GM23338 (cell line): ENCODE results near the gene ADD3. TPM values are rescaled to one million over a fixed set of nuclear protein-coding genes. Genes with fewer than 3 reads are reported as not detected.

Experiments
- ATAC-seq: fragments of 200-7000 bp; cut with Tn5 transposase; 3 replicates; pipeline ENCODE4 v1.9.1; 2020
- DNase-seq: peaks from one replicate; pipeline ENCODE4 v3.0.0-alpha.2; 2015; ENCODE audit warnings: low spot score
- H2AFZ ChIP-seq: fragments of 200-600 bp; sonication (generic); 2 replicates; pipeline ENCODE4 v1.8.0; 2016; ENCODE audit warnings: antibody characterized with exemption, mild to moderate bottlenecking, moderate library complexity
- H3F3A ChIP-seq: fragments of 200-600 bp; sonication (generic); replicated peaks from 2 replicates; pipeline ENCODE4 v1.8.0; 2017; ENCODE audit warnings: antibody characterized with exemption, mixed run types, low read depth
- H3K27ac ChIP-seq: fragments of 200-600 bp; sonication (generic); 2 replicates; pipeline ENCODE4 v1.6.1; 2016; ENCODE audit warnings: low read depth
- H3K27me3 ChIP-seq: fragments of 200-600 bp; sonication (generic); 2 replicates; pipeline ENCODE4 v1.8.0; 2016; ENCODE audit warnings: mild to moderate bottlenecking, mixed run types, moderate library complexity; ENCODE audit not compliant: insufficient read depth
- H3K36me3 ChIP-seq: fragments of 200-600 bp; sonication (generic); 2 replicates; pipeline ENCODE4 v1.8.0; 2016; ENCODE audit warnings: mild to moderate bottlenecking; ENCODE audit not compliant: insufficient read depth
- H3K4me1 ChIP-seq: fragments of 200-600 bp; sonication (generic); 2 replicates; pipeline ENCODE4 v1.8.0; 2016; ENCODE audit warnings: mild to moderate bottlenecking, moderate library complexity; ENCODE audit not compliant: insufficient read depth
- H3K4me2 ChIP-seq: fragments of 200-600 bp; sonication (generic); 2 replicates; pipeline ENCODE4 v1.7.1; 2017; ENCODE audit warnings: mixed run types
- H3K4me3 ChIP-seq: fragments of 200-600 bp; sonication (generic); 2 replicates; pipeline ENCODE4 v1.6.1; 2016; ENCODE audit warnings: mixed run types
- H3K79me2 ChIP-seq: fragments of 200-600 bp; sonication (generic); replicated peaks from 2 replicates; pipeline ENCODE4 v1.8.0; 2017; ENCODE audit warnings: mild to moderate bottlenecking; ENCODE audit not compliant: insufficient read depth
- H3K9me2 ChIP-seq: fragments of 200-600 bp; sonication (generic); 2 replicates; pipeline ENCODE4 v1.8.0; 2017; ENCODE audit not compliant: insufficient read depth
- H4K20me1 ChIP-seq: fragments of 200-600 bp; sonication (generic); replicated peaks from 2 replicates; pipeline ENCODE4 v1.8.0; 2017; ENCODE audit warnings: mild to moderate bottlenecking; ENCODE audit not compliant: insufficient read depth
- H3K27ac Mint-ChIP-seq: 2 replicates; pipeline ENCODE4 v1.8.0; 2020; ENCODE audit warnings: inconsistent platforms, mild to moderate bottlenecking, moderate library complexity, mixed read lengths
- H3K27me3 Mint-ChIP-seq: 3 replicates; pipeline ENCODE4 v1.8.0; 2022; ENCODE audit warnings: low read depth, mild to moderate bottlenecking, moderate library complexity, mixed read lengths, inconsistent platforms; ENCODE audit not compliant: insufficient read depth, poor library complexity
- H3K36me3 Mint-ChIP-seq: 3 replicates; pipeline ENCODE4 v1.8.0; 2021; ENCODE audit warnings: low read depth, mild to moderate bottlenecking, inconsistent platforms, moderate library complexity, mixed read lengths
- H3K4me1 Mint-ChIP-seq: 3 replicates; pipeline ENCODE4 v1.8.0; 2020; ENCODE audit warnings: mild to moderate bottlenecking, inconsistent platforms, mixed read lengths
- H3K4me3 Mint-ChIP-seq: 3 replicates; pipeline ENCODE4 v1.8.0; 2021; ENCODE audit warnings: moderate library complexity, mild to moderate bottlenecking, inconsistent platforms, mixed read lengths
- H3K9me3 Mint-ChIP-seq: 3 replicates; pipeline ENCODE4 v1.8.0; 2020; ENCODE audit warnings: moderate library complexity, mild to moderate bottlenecking, inconsistent platforms, mixed read lengths
- CREB1 ChIP-seq: fragments of 250-450 bp; sonication (Bioruptor Pico); IDR thresholded peaks from 2 replicates; pipeline ENCODE4 v1.5.0; 2020; ENCODE audit warnings: low read depth, mild to moderate bottlenecking, moderate library complexity
- EZH2 ChIP-seq: fragments of 200-600 bp; sonication (generic); IDR thresholded peaks from one replicate; pipeline ENCODE4 v1.8.0; 2017; ENCODE audit warnings: antibody characterized with exemption, mild to moderate bottlenecking, low read depth; ENCODE audit not compliant: unreplicated experiment
- EZH2phosphoT487 ChIP-seq: fragments of 200-600 bp; sonication (generic); IDR thresholded peaks from one replicate; pipeline ENCODE4 v1.8.1; 2018; ENCODE audit warnings: antibody characterized with exemption; ENCODE audit not compliant: unreplicated experiment
- NANOG ChIP-seq: IDR thresholded peaks from 2 replicates; pipeline ENCODE4 v1.6.1; 2016; ENCODE audit warnings: antibody characterized with exemption, borderline replicate concordance
- POLR2AphosphoS5 ChIP-seq: IDR thresholded peaks from 2 replicates; pipeline ENCODE4 v1.6.1; 2016; ENCODE audit warnings: antibody characterized with exemption, low read depth
- STAT1 ChIP-seq: IDR thresholded peaks from one replicate; pipeline ENCODE4 v1.6.1; 2016; ENCODE audit warnings: antibody characterized with exemption; ENCODE audit not compliant: unreplicated experiment
- ZNF114 ChIP-seq: fragments of 250-450 bp; sonication (Bioruptor Pico); IDR thresholded peaks from 2 replicates; pipeline ENCODE4 v1.5.0; 2020; ENCODE audit warnings: mild to moderate bottlenecking, moderate library complexity
- ZNF331 ChIP-seq: fragments of 250-450 bp; sonication (Bioruptor Pico); IDR thresholded peaks from 2 replicates; pipeline ENCODE4 v1.5.0; 2020; ENCODE audit warnings: low read depth, mild to moderate bottlenecking, moderate library complexity
- polyA plus RNA-seq: library from polyadenylated mRNA; unstranded; fragments of >200 nt; fragmentation: Nextera tagmentation; extraction: Ambion mirVana; gene quantifications from 2 replicates; pipeline ENCODE4 v1.2.1, GENCODE V29; 2016
- total RNA-seq: library from RNA; depleted of rRNA; stranded (reverse); fragments of >200 nt; shearing (Covaris generic); gene quantifications from 2 replicates; pipeline ENCODE4 v1.2.3, GENCODE V29; 2014
- TF ChIP-seq, protein P1 (sequence below): fragments of 250-450 bp; sonication (Bioruptor Pico); IDR thresholded peaks from 2 replicates; pipeline ENCODE4 v1.5.0; 2020; ENCODE audit warnings: mild to moderate bottlenecking, moderate library complexity
- TF ChIP-seq, protein P2 (sequence below): IDR thresholded peaks from 2 replicates; pipeline ENCODE4 v1.6.1; 2016; ENCODE audit warnings: antibody characterized with exemption
- TF ChIP-seq, protein P3 (sequence below), 2 experiments: fragments of 200-600 bp in 1 of 2; sonication (generic) in 1 of 2; conservative IDR thresholded peaks; 2 replicates each; pipeline versions ENCODE4 v1.5.1 to v1.6.1; 2016 to 2017; ENCODE audit warnings: antibody characterized with exemption in 2 of 2, low read depth in 2 of 2, mild to moderate bottlenecking in 2 of 2, moderate library complexity in 1 of 2

ADD3 gene
- total and polyA plus RNA-seq, 2 experiments from 2014 or later: 68.5 to 767 TPM

DNA sequence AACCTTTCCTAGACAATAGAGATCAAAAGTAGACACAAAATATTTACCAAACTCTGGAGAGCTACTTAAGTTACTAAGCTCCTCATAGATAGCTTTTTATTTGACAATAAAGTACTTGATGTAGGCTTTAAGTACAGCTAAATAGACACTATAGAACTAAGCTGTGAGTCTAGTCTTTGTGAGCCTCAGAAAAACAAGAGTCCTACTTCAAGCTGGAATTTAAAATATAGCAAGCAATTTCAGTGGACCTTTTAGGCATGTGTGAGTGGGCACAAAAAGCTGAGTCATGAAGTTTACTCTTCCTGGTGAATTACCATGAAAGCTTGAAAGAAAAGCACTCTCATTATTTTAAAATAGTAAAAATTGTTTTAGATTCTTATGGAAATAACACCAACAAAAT is 76.1 kb downstream of the ADD3 start:
- Histone ChIP-seq H3K9me2 (no peaks in the 10 kb centered on the region), H3F3A (no peaks in the 10 kb centered on the region), H4K20me1 (peaks cover 6% of the 10 kb centered on the region; the same call in 1 of the 2 replicates), H3K27ac (peak overlapping the region; percentile 59; the same call in 1 of the 2 replicates), H3K4me2 (peak overlapping the region; percentile 13; the same call in 1 of the 2 replicates), H3K4me1 (peaks cover 41% of the 10 kb centered on the region), H2AFZ (no peak overlapping the region), H3K4me3 (no peak overlapping the region), H3K79me2 (peaks cover 62% of the 10 kb centered on the region; the same call in 1 of the 2 replicates), H3K27me3 (no peaks in the 10 kb centered on the region), H3K36me3 (no peaks in the 10 kb centered on the region)
- H3K27ac Mint-ChIP-seq: peak overlapping the region; percentile 83
- TF ChIP-seq EZH2 (no peak), STAT1 (no peak), NANOG (no peak), POLR2AphosphoS5 (no peak), CREB1 (no peak), ZNF114 (CRISPR knock-in tag) (no peak), EZH2phosphoT487 (no peak), ZNF331 (no peak)
- TF ChIP-seq, protein P1, sequence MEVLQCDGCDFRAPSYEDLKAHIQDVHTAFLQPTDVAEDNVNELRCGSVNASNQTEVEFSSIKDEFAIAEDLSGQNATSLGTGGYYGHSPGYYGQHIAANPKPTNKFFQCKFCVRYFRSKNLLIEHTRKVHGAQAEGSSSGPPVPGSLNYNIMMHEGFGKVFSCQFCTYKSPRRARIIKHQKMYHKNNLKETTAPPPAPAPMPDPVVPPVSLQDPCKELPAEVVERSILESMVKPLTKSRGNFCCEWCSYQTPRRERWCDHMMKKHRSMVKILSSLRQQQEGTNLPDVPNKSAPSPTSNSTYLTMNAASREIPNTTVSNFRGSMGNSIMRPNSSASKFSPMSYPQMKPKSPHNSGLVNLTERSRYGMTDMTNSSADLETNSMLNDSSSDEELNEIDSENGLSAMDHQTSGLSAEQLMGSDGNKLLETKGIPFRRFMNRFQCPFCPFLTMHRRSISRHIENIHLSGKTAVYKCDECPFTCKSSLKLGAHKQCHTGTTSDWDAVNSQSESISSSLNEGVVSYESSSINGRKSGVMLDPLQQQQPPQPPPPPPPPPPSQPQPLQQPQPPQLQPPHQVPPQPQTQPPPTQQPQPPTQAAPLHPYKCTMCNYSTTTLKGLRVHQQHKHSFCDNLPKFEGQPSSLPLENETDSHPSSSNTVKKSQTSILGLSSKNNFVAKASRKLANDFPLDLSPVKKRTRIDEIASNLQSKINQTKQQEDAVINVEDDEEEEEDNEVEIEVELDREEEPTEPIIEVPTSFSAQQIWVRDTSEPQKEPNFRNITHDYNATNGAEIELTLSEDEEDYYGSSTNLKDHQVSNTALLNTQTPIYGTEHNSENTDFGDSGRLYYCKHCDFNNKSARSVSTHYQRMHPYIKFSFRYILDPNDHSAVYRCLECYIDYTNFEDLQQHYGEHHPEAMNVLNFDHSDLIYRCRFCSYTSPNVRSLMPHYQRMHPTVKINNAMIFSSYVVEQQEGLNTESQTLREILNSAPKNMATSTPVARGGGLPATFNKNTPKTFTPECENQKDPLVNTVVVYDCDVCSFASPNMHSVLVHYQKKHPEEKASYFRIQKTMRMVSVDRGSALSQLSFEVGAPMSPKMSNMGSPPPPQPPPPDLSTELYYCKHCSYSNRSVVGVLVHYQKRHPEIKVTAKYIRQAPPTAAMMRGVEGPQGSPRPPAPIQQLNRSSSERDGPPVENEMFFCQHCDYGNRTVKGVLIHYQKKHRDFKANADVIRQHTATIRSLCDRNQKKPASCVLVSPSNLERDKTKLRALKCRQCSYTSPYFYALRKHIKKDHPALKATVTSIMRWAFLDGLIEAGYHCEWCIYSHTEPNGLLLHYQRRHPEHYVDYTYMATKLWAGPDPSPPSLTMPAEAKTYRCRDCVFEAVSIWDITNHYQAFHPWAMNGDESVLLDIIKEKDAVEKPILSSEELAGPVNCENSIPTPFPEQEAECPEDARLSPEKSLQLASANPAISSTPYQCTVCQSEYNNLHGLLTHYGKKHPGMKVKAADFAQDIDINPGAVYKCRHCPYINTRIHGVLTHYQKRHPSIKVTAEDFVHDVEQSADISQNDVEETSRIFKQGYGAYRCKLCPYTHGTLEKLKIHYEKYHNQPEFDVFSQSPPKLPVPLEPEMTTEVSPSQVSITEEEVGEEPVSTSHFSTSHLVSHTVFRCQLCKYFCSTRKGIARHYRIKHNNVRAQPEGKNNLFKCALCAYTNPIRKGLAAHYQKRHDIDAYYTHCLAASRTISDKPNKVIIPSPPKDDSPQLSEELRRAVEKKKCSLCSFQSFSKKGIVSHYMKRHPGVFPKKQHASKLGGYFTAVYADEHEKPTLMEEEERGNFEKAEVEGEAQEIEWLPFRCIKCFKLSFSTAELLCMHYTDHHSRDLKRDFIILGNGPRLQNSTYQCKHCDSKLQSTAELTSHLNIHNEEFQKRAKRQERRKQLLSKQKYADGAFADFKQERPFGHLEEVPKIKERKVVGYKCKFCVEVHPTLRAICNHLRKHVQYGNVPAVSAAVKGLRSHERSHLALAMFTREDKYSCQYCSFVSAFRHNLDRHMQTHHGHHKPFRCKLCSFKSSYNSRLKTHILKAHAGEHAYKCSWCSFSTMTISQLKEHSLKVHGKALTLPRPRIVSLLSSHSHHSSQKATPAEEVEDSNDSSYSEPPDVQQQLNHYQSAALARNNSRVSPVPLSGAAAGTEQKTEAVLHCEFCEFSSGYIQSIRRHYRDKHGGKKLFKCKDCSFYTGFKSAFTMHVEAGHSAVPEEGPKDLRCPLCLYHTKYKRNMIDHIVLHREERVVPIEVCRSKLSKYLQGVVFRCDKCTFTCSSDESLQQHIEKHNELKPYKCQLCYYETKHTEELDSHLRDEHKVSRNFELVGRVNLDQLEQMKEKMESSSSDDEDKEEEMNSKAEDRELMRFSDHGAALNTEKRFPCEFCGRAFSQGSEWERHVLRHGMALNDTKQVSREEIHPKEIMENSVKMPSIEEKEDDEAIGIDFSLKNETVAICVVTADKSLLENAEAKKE (CRISPR knock-in tag): no peak
- TF ChIP-seq, protein P2, sequence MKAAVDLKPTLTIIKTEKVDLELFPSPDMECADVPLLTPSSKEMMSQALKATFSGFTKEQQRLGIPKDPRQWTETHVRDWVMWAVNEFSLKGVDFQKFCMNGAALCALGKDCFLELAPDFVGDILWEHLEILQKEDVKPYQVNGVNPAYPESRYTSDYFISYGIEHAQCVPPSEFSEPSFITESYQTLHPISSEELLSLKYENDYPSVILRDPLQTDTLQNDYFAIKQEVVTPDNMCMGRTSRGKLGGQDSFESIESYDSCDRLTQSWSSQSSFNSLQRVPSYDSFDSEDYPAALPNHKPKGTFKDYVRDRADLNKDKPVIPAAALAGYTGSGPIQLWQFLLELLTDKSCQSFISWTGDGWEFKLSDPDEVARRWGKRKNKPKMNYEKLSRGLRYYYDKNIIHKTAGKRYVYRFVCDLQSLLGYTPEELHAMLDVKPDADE: no peak
- TF ChIP-seq, protein P3, sequence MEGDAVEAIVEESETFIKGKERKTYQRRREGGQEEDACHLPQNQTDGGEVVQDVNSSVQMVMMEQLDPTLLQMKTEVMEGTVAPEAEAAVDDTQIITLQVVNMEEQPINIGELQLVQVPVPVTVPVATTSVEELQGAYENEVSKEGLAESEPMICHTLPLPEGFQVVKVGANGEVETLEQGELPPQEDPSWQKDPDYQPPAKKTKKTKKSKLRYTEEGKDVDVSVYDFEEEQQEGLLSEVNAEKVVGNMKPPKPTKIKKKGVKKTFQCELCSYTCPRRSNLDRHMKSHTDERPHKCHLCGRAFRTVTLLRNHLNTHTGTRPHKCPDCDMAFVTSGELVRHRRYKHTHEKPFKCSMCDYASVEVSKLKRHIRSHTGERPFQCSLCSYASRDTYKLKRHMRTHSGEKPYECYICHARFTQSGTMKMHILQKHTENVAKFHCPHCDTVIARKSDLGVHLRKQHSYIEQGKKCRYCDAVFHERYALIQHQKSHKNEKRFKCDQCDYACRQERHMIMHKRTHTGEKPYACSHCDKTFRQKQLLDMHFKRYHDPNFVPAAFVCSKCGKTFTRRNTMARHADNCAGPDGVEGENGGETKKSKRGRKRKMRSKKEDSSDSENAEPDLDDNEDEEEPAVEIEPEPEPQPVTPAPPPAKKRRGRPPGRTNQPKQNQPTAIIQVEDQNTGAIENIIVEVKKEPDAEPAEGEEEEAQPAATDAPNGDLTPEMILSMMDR (conservative IDR thresholded peaks at IDR 0.05; ENCODE audit: low read depth in 2 of 2): no peak
- no peaks in the 10 kb centered on the region for H3K9me3 Mint-ChIP-seq
- H3K36me3 Mint-ChIP-seq: no peaks in the 10 kb centered on the region; the same call in 2 of the 3 replicates
- no peak overlapping the region for H3K4me3 Mint-ChIP-seq
- H3K27me3 Mint-ChIP-seq: peaks cover 2% of the 10 kb centered on the region
- DNase-seq: no peak
- ATAC-seq: no peak
- H3K4me1 Mint-ChIP-seq: peaks cover 49% of the 10 kb centered on the region
